Spleen (tissue), 7 donors: Measurements from ENCODE around the gene POLRMT.

ENCODE experiments used
- POLR2AphosphoS5 ChIP-seq, 3 donors: sonication (generic); formaldehyde crosslinking; IDR thresholded peaks; one replicate each; pipeline ENCODE4 v1.5.1; 2017; ENCODE audit warnings: antibody characterized with exemption in 3 of 3
- TF ChIP-seq, protein P1 (sequence below), 11 experiments: fragments of 200-600 bp in 7 of 11; fragments of 450-650 bp in 4 of 11; sonication (generic) in 4 of 11; IDR thresholded peaks in 8 of 11; conservative IDR thresholded peaks in 3 of 11; 1 replicate in 7 of 11; 2 replicates in 4 of 11; pipeline versions ENCODE4 v1.4.0 to v1.8.0; 2016 to 2021; ENCODE audit warnings: antibody characterized with exemption in 11 of 11, inconsistent platforms in 4 of 11, mild to moderate bottlenecking in 1 of 11
- donor health status: DM: no; HTN: no; CAD: no; lungs with moderate emphysema.
- donor health status: DM: no; HTN: no; CAD: no.
- donor health status: DM: no; HTN: no; CAD: no.

GRCh38 chr19:655691-656090 lies 22.4 kb upstream of the POLRMT start:
- TF ChIP-seq POLR2AphosphoS5 (IDR thresholded peaks at IDR 0.05) = no peak
- TF ChIP-seq, protein P1, sequence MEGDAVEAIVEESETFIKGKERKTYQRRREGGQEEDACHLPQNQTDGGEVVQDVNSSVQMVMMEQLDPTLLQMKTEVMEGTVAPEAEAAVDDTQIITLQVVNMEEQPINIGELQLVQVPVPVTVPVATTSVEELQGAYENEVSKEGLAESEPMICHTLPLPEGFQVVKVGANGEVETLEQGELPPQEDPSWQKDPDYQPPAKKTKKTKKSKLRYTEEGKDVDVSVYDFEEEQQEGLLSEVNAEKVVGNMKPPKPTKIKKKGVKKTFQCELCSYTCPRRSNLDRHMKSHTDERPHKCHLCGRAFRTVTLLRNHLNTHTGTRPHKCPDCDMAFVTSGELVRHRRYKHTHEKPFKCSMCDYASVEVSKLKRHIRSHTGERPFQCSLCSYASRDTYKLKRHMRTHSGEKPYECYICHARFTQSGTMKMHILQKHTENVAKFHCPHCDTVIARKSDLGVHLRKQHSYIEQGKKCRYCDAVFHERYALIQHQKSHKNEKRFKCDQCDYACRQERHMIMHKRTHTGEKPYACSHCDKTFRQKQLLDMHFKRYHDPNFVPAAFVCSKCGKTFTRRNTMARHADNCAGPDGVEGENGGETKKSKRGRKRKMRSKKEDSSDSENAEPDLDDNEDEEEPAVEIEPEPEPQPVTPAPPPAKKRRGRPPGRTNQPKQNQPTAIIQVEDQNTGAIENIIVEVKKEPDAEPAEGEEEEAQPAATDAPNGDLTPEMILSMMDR (IDR thresholded peaks at IDR 0.05 in 8 of 11, conservative IDR thresholded peaks at IDR 0.05 in 3 of 11) = no peak
